Measurements from ENCODE around the gene PGAM4. TPM values are rescaled to one million over a fixed set of nuclear protein-coding genes. Genes with fewer than 3 reads are reported as not detected.
"Not testable (repeated sequence)": the region's sequence is repeated elsewhere in the genome, so short reads cannot be mapped to it uniquely, and the experiment has no call there.

Gene PGAM4
- total RNA-seq, 1 donor from 2014 or later: not detected

GRCh38 chrX:77935886-77936285, 33.6 kb downstream of the PGAM4 start:
- intact Hi-C loops (cut with DNase I): no loop called here

DNA sequence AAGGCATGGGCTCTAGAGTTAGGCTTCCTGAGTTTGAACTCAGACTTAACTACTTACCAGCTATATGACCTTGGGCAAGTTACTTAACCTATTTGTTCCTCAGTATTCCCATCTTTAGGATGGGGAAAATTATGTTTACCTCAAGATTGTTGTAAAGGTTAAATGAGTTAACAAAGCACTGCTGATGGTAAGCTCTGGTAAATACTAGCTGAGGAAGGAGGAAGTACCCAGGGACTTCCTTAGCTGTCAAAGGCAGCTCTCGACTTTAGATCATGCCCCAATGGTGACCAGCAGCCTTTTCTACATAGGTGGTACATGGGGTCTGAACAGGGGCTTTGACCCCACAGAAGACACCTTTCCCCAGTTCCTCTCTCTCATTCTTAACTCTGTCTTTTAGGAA, 38.9 kb downstream of the PGAM4 start:
- intact Hi-C loops (cut with DNase I): no loop called here
- no peak for DNase-seq (ENCODE audit: low spot score)

More at GRCh38 chrX:77935886-77936285, 33.6 kb downstream of the PGAM4 start:
- DNase-seq (ENCODE audit: low spot score): no peak

DNA sequence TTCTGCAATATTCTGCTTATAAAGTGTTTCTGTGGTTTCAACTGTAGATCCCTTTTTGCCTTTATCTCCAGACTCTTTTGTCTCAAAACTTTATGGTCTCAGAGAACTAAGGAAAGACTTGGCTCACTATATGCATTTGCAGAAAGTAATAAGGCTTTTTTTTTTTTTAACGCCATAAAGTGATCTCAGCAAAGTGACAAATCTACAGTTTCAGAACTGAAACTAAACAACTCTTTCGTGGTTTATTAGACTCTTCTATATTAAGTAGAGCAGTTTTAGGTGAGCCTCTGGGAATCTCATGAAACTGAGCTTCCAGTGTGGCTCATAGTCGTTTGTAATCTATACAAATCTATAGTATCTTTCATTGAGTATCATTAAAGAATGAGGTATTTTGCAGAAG, 43.7 kb downstream of the PGAM4 start:
- intact Hi-C loops (cut with DNase I): no loop called here
- DNase-seq (ENCODE audit: low spot score): no peak

DNA sequence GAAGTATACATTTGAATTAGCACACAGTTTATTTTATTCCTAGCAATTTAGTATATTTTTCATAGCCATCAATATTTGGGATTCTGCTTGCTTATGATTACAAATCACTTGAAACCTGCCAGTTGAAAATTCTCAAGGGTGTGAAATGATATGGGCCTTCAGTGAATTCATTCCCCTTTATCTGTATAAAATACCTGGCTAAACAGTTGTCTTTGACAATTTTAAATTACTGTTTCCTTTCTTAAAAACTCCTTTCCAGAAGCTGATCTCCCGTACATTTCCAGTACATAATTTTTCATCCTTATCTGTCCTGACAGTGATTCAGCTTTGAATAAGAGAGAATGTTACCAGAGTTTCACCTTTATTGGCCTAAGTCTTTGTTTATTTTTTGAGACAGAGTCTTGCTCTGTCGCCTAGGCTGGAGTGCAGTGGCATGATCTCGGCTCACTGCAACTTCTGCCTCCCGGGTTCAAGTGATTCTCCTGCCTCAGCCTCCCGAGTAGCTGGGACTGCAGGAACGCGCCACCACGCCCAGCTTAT, 45.0 kb downstream of the PGAM4 start:
- intact Hi-C loops (cut with DNase I): no loop called here

DNA sequence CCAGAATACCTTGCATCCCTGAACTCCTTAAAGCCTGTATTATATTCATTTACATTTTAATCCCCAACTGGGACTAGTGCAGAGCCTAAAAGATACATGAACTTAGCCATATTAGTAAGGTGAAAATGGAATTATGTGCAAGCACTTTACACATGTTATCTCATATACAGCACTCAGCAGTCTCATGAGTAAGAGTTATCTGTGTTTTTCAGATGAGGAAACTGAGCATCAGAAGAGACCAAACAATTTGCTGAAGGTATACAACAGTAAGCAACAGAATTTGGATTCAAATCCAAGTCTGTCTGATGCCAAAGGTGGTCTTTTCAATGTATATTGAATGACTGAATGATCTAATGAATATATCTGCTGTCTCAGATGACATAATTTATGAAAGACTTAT, 46.7 kb downstream of the PGAM4 start:
- DNase-seq (ENCODE audit: low spot score): no peak

More for the DNA sequence above, 45.0 kb downstream of the PGAM4 start:
- DNase-seq (ENCODE audit: low spot score): no peak

DNA sequence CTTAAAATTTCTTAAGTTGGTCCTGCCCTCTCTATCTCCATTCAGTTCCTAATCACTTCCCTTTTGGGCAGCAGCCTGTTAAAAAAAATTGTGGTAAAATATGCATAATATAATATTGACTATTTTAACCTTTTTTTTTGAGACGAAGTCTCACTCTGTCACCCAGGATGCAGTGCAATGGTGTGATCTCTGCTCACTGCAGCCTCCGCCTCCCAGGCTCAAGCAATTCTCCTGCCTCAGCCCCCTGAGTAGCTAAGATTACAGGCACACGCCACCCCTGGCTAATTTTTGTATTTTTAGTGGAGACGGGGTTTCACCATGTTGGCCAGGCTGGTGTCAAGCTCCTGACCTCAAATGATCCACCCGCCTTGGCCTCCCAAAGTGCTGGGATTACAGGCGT, 50.1 kb downstream of the PGAM4 start:
- intact Hi-C loops (cut with DNase I); DNase-seq (ENCODE audit: low spot score): not testable (repeated sequence)

More for the DNA sequence above, 46.7 kb downstream of the PGAM4 start:
- intact Hi-C loops (cut with DNase I): no loop called here

- intact Hi-C loops (cut with DNase I): no loop called here
- DNase-seq (ENCODE audit: low spot score): no peak
Measured at GRCh38 chrX:77918568-77918967, 50.9 kb downstream of the PGAM4 start.

Other genes starting within 250 kb of the PGAM4 start
- gene ATRX, start 183.4 kb downstream of the PGAM4 start, total RNA-seq: 86.8 TPM
- 47.6 TPM for gene MAGT1, start 74.2 kb downstream of the PGAM4 start, total RNA-seq
- 1,124 TPM for gene COX7B, start 70.2 kb downstream of the PGAM4 start, total RNA-seq
- gene ATP7A, start 58.9 kb downstream of the PGAM4 start, total RNA-seq: 6.6 TPM
- gene PGK1, start 134.6 kb upstream of the PGAM4 start, total RNA-seq: 399 TPM
- gene TAF9B, start 170.0 kb upstream of the PGAM4 start, total RNA-seq: 19.6 TPM